ENCODE results near the gene PICALM.

The PICALM gene

GRCh38 chr11:86068951-86069407 is at the start of gene PICALM:
Gene PICALM, minus strand, starts transcription at chr11:86069084. Its CDS starts 304 bp downstream, at chr11:86068780.
- peak; percentile 96 for DNase-seq (ENCODE audit: extremely low spot score)
- ChIA-PET CTCF (interaction anchor here (0.9 to 3.0 kb wide), 19 partner anchors 10 to 223 kb away, joined by 3 to 16 read pairs (median 4); partner anchors contain the start of gene CCDC83), POLR2A (interaction anchor here (0.6 to 0.9 kb wide), 4 partner anchors 20 to 233 kb away, joined by 3 to 5 read pairs (median 3); no protein-coding TSS in a partner anchor)
- no peak for TF ChIP-seq CTCF (IDR thresholded peaks at IDR 0.05; ENCODE audit: control extremely low read depth, extremely low read depth, low read depth, missing control alignments)

GRCh38 chr11:86118253-86118652 is 49.4 kb upstream of the PICALM start:
- no peak for TF ChIP-seq CTCF (IDR thresholded peaks at IDR 0.05; ENCODE audit: control extremely low read depth, extremely low read depth, low read depth, missing control alignments)
- ChIA-PET CTCF (interaction anchor here (1.2 to 2.0 kb wide), 3 partner anchors 10 to 76 kb away, joined by 4 to 7 read pairs (median 5); no protein-coding TSS in a partner anchor), POLR2A (no interaction called here)
- DNase-seq (ENCODE audit: extremely low spot score): no peak

DNA sequence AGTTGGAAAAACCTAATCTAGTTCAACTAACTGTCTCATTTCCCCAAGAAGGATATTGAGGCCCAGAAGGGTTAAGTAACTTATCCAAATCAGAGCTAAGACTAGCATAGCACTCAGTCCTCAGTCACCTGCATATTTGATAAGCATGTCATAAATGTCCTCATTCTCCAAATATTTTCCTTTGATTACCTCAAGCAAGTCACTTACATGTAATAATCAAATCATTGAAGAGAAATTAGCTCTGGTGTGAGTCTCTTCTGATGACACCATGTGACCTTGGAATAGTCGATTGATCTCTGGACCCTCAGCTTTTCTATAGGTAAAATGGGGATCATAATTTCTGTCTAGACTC is 48.8 kb upstream of the PICALM start:
- no peak for DNase-seq (ENCODE audit: extremely low spot score)
- ChIA-PET POLR2A (no interaction called here), CTCF (interaction anchor here (1.0 to 2.8 kb wide), 8 partner anchors 11 to 76 kb away, joined by 3 to 11 read pairs (median 4); partner anchors contain the start of gene PICALM)
- TF ChIP-seq CTCF (IDR thresholded peaks at IDR 0.05; ENCODE audit: control extremely low read depth, extremely low read depth, low read depth, missing control alignments): no peak

- no peak for TF ChIP-seq CTCF (IDR thresholded peaks at IDR 0.05; ENCODE audit: control extremely low read depth, extremely low read depth, low read depth, missing control alignments)
- POLR2A ChIA-PET: no interaction called here
- CTCF ChIA-PET: interaction anchor here (1.0 to 2.8 kb wide), 9 partner anchors 11 to 76 kb away, joined by 3 to 11 read pairs (median 4); partner anchors contain the start of gene PICALM
- no peak for DNase-seq (ENCODE audit: extremely low spot score)
These were observed 48.3 kb upstream of the PICALM start for GRCh38 chr11:86117001-86117711.

GRCh38 chr11:86116386-86116726 is 47.5 kb upstream of the PICALM start:
- peak; percentile 69 for DNase-seq (ENCODE audit: extremely low spot score)
- ChIA-PET CTCF (interaction anchor here (0.6 to 2.8 kb wide), 4 partner anchors 9 to 47 kb away, joined by 3 to 11 read pairs (median 4); partner anchors contain the start of gene PICALM), POLR2A (no interaction called here)
- TF ChIP-seq CTCF (IDR thresholded peaks at IDR 0.05; ENCODE audit: control extremely low read depth, extremely low read depth, low read depth, missing control alignments): no peak

DNA sequence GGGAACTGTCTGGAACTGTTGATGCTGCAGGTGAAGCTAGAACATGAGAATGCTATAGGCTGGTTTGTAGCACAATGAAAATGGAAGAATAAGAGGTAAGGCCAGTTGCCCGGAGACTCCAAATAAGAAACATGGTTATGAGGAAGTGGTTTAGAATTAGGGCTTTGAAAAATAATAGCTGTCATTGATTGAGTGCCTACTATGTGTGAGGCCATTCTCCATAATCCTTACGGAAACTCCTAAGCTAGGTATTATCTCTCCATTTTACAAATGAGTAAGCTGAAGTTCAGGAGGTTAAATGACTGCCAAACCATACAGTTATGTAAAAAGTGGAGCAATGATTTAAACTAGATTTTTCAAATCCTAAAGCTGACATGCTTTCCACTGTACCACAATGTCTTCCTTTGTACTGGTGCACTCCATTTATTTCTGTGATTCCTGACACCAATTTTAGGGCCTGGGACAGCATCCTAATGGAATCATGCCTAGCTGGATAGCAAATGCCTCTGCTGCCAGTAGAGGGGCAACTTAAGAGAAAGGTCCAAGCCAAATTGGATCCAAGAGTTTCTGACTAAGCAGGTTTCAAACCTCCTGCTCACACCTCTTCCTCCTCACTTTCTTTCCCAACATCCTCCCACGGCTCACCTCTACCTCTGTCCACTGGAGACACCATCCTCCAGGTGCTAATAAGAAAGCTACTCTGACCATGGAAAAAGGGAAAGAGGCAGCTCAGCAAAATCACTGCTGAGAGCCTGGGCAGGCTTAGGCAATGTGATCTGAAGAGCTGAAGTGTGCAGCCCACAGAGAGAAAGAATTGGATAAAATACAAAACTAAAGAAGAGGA is 46.9 kb upstream of the PICALM start:
- DNase-seq (ENCODE audit: extremely low spot score): no peak
- TF ChIP-seq CTCF (IDR thresholded peaks at IDR 0.05; ENCODE audit: control extremely low read depth, extremely low read depth, low read depth, missing control alignments): no peak
- ChIA-PET POLR2A (no interaction called here), CTCF (interaction anchor here (0.6 to 2.8 kb wide), 8 partner anchors 8 to 78 kb away, joined by 3 to 11 read pairs (median 4); partner anchors contain the start of gene PICALM)
